Limb (tissue), 2 donors: ENCODE results near the gene L2HGDH.
A peak's percentile ranks its signal among the peaks of the same experiment; 100 is the strongest.

Experiments
- DNase-seq, 2 donors: peaks; one replicate each; pipeline ENCODE4 v3.0.0-alpha.2; 2016; ENCODE audit errors: extremely low spot score in 2 of 2

L2HGDH gene

DNA sequence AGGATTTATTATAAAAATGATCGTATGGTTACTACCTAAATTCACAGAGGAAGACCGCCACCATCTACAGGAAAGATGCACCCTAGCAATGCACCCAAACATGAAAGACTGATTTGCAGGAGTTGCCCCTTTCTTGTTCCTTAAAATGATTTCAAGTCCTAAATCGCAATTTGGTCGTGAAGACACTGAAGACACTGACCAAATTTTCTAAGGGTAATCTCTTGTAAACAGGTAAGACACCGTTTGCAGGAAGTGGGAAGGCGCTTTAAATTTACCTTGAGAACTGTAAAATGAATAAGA, 81.7 kb downstream of the L2HGDH start:
- DNase-seq: no peak

- DNase-seq: no peak
Measured at GRCh38 chr14:50229681-50230080, 82.3 kb downstream of the L2HGDH start.

GRCh38 chr14:50228313-50228712, 83.7 kb downstream of the L2HGDH start:
- no peak for DNase-seq

GRCh38 chr14:50225974-50226297, 86.1 kb downstream of the L2HGDH start:
- no peak for DNase-seq

DNA sequence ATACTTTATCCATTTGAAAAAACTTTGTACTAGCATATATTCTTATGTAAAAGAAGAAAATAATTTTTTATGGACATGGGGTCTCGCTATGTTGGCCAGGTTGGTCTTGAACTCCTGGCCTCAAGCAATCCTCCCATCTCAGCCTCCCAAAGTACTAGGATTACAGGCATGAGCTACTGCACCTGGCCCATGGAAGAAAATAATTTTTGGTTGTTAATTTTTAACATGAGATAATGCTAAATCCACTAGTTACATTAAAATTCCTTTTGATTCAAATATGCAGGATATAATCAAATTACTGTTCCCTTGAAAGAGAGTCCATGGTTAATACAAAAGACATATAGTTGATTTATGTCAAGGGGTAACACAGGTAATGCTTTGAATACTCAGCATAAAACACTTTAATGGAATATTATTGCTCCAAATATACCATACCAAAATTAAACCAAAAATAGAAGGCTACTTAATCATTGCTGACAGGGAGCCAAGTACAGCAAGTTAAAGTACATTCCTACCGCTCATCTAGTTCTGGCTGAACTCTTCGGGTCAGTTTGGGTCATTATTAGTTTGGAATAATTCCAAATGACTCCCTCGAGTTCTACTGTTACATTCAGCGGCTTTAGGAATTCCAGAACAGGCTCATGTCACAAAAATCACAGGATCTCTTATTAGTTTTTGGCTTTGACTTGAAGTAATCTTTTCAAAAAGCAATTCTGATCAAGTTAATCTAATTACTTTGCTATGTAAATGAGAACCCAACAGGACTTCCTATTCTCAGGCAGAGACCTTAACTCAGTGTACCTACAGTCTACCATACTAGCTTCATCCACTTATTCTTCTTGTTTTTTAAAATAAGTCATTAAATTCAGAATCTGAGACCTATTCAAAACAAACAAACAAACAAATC, 86.7 kb downstream of the L2HGDH start:
- peak in 1 of 2 donors; percentile 32 for DNase-seq

GRCh38 chr14:50222055-50222613, 89.9 kb downstream of the L2HGDH start:
- no peak for DNase-seq

DNA sequence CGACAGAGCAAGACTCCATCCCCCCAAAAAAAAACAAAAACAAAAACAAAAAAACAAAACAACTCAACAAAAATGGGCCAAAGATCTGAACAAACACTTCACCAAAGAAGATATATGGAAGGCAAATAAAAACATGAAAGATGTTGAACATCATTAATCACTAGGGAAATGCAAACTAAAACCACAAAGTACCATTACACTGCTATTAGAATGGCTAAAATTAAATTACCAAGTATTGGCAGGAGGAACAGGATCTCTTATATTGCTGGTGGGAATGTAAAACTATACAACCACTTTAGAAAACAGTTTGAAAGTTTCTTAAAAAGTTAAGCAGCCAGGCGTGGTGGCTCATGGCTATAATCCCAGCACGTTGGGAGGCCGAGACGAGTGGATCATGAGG, 93.5 kb downstream of the L2HGDH start:
- DNase-seq: no peak

GRCh38 chr14:50215416-50215815, 96.6 kb downstream of the L2HGDH start:
- no peak for DNase-seq

- DNase-seq: no peak
Measured at GRCh38 chr14:50213795-50214194, 98.2 kb downstream of the L2HGDH start.

GRCh38 chr14:50212726-50213125, 99.3 kb downstream of the L2HGDH start:
- DNase-seq: no peak

- no peak for DNase-seq
Measured at GRCh38 chr14:50210074-50210473, 102.0 kb downstream of the L2HGDH start.

- no peak for DNase-seq
Measured at GRCh38 chr14:50198499-50198898, 113.5 kb downstream of the L2HGDH start.

- no peak for DNase-seq
Measured at GRCh38 chr14:50191499-50191898, 120.5 kb downstream of the L2HGDH start.
